ENCODE results near the gene SLC35G3. TPM values are rescaled to one million over a fixed set of nuclear protein-coding genes. Genes with fewer than 3 reads are reported as not detected.
"Not testable (repeated sequence)": the region's sequence is repeated elsewhere in the genome, so short reads cannot be mapped to it uniquely, and the experiment has no call there.

The SLC35G3 gene
- not detected for total RNA-seq

DNA sequence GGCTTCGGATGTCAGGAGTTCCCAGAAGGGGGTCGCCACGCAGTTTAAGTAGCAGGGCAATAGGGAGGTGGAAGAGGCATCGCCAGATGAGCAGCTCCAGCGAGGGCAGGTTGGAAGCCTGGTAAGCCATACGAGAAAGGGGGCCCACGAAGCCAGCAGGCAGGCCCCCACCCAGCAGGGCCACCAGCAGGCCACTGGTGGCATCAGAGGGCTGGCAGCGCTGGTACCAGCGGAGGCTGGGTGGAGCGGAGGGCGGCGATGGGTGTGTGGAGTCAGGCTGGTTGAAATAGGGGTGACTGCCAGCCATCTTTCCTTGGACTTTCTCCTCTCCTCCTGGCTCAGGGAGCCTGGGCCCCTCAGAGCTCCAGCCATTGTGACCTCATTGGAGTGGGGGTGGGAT is at the start of gene SLC35G3:
Gene SLC35G3 (minus strand): TSS at position 393 of the 400 bp plus-strand sequence. CDS start 86 bp downstream, at position 307.
- DNase-seq; POLR2A ChIA-PET; ATAC-seq (ENCODE audit: low read depth); H3K27me3 Mint-ChIP-seq; H3K9me3 Mint-ChIP-seq: not testable (repeated sequence)
- peaks cover 14% of the 10 kb centered on the region for H3K36me3 Mint-ChIP-seq
- H3K4me3 Mint-ChIP-seq: peak within 1 kb of the TSS; percentile 55
- H3K4me1 Mint-ChIP-seq: peaks cover 21% of the 10 kb centered on the region
- H3K27ac Mint-ChIP-seq: peak within 1 kb of the TSS; percentile 85

DNA sequence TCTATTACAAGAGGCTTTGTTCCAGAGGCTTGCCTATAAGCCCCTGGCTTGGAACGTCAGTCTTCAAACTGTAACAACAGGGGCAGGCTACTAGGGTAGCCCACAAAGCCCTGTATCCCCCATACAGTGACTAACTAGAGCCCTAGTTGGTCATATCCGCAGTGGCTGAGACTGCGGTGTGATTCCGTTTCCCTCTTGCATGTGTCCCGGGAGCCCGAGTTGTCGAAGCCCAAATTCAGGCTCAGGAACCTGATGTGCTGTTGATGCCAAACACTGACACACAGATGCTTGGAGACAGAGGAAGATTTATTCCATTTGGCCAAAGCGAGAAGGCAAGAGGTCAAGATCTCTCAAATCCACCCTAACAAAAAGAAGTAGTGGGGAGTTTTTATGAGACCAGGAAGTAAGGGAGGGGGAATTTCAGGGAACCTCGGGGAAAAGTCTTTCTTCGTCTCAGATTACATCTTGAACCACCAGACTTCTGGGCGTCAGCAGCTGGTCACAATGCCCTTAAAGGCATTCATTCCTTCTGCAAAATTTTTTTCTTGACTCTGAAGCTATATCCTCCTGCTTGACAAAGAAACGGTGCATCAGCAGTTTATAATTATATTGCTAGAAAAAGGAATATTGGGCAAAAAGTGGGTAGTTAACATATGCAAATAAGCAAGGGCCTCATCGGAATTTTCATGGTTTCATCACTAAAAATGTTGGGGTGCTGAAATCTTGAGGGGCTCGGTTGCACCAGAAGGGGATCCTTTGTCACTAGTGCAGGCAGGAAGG is 49.6 kb upstream of the SLC35G3 start:
- ATAC-seq (ENCODE audit: low read depth): peak; percentile 21
- peak; percentile 61 for DNase-seq
- Mint-ChIP-seq H3K27me3 (no peaks in the 10 kb centered on the region), H3K4me1 (peaks cover 48% of the 10 kb centered on the region), H3K36me3 (peaks cover 66% of the 10 kb centered on the region), H3K4me3 (peak overlapping the region; percentile 99), H3K9me3 (no peaks in the 10 kb centered on the region), H3K27ac (peak overlapping the region; percentile 98)
- POLR2A ChIA-PET: interaction anchor here (0.6 to 10.5 kb wide), 25 partner anchors 8 to 565 kb away, joined by 3 to 296 read pairs (median 6); partner anchors contain the start of genes PEX12, SLFN12L and TAF15

DNA sequence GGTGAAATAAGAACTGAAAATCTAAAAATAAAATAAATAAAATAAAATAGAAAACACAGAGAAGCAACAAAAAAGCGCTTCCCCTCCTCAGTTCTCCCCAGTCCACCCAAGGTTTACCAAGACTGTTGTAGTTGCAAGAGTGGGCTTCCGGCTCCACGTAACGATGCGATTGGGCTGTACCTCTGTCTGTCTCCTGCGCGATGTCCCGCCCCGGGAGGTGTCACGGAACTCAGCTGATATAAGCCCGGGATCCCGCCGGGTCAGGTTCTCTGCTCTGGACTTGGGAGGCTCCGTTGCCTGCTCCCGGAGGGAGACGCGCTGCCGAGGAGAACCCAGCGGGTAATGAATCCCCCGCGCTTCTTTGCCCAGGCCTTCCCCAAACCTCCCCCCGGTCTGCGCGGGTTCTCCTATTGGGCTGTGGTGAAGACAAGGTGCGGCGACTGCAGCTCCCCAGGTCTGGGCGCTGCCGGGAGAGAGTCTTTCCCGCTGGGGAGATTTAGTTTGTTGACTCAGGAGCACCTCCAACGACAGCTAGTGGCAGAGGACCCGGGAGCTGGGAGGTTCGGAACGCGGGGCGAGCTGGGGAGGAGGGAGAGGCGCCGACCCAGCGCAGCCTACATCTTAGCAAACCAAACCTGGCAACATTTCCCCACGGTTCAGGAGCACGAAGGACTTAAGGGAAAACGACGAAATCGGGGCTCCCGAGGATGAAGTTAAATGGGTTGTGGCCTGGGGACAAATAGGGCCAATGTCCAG is 48.8 kb upstream of the SLC35G3 start, which contains the start of gene SLFN5:
Gene SLFN5 (plus strand): TSS at position 268 of the 756 bp plus-strand sequence. CDS start 15,619 bp downstream, outside the sequence.
- Mint-ChIP-seq H3K4me1 (peaks cover 49% of the 10 kb centered on the region), H3K36me3 (peaks cover 66% of the 10 kb centered on the region), H3K27me3 (no peaks in the 10 kb centered on the region), H3K27ac (peak within 1 kb of the TSS; percentile 98), H3K9me3 (no peaks in the 10 kb centered on the region), H3K4me3 (peak within 1 kb of the TSS; percentile 99)
- DNase-seq (peak; percentile 96), ATAC-seq (ENCODE audit: low read depth) (peak; percentile 73)
- POLR2A ChIA-PET: interaction anchor here (0.6 to 10.5 kb wide), 33 partner anchors 9 to 1303 kb away, joined by 3 to 296 read pairs (median 6); partner anchors contain the start of genes NLE1, PEX12, SLFN11 and SLFN12L

DNA sequence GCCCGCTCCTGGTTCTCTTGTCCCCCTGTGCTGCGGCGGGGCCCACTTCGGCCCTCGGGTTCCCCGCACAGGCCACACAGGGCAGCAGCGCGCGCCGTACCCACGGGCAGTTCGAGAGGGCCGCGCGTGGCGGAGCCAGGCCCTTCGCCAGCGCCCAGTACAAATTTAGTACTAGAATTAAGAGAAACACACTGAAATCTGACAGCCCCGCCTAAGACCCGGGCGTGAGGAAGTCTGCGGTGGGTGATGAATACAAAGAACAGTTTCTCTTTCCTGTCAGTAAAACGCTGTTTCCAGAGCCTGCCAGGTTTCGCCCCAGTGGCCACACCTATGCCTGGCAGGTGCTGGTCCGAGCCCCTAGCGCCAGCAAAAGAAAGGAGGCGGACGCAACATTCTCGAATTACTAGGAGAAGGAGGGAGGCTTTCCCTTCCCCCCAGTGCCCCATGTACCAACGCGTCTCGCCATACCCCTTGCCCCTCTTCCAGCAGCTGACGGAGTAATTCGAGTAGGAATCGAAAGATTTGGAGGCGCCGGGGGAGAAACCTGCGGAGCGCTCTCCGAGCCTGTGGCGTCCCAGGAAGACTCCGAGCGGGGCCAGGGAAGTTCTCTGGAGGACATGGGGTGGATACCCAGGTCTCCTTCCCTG is 48.1 kb upstream of the SLC35G3 start:
- peaks cover 66% of the 10 kb centered on the region for H3K36me3 Mint-ChIP-seq
- no peaks in the 10 kb centered on the region for H3K9me3 Mint-ChIP-seq
- ATAC-seq (ENCODE audit: low read depth) (peak; percentile 61), DNase-seq (peak; percentile 81)
- POLR2A ChIA-PET: interaction anchor here (0.6 to 10.5 kb wide), 37 partner anchors 8 to 1304 kb away, joined by 3 to 296 read pairs (median 6); partner anchors contain the start of genes NLE1, PEX12, SLFN11 and SLFN12L
- peak overlapping the region; percentile 98 for H3K27ac Mint-ChIP-seq
- H3K4me1 Mint-ChIP-seq: peaks cover 48% of the 10 kb centered on the region
- peak overlapping the region; percentile 99 for H3K4me3 Mint-ChIP-seq
- H3K27me3 Mint-ChIP-seq: no peaks in the 10 kb centered on the region

DNA sequence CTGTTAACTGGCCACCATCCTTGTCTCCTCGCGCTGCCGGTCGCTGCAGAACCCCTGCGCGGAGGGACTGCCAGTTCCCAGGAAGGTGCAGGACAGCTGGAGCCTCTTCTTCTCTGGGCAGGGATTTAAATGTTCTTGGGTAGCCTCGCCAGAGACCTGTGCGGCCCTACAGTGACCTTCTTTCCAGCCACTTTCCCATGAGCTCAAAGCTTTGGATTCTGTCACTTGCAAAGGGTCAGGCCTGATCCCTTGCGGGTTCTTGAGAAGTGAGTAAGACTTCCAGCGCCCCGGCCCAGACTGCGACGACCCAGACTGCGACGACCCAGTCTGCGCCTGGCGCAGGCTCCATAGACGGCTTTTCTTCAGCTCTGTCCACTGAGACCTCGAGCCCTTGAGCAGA is 47.3 kb upstream of the SLC35G3 start:
- Mint-ChIP-seq H3K27me3 (no peaks in the 10 kb centered on the region), H3K27ac (peak overlapping the region; percentile 98), H3K9me3 (no peaks in the 10 kb centered on the region), H3K4me3 (peak overlapping the region; percentile 99), H3K36me3 (peaks cover 62% of the 10 kb centered on the region), H3K4me1 (peaks cover 48% of the 10 kb centered on the region)
- POLR2A ChIA-PET: interaction anchor here (0.7 to 10.5 kb wide), 17 partner anchors 9 to 345 kb away, joined by 3 to 296 read pairs (median 3); partner anchors contain the start of genes AP2B1, NLE1 and SLFN12L
- ATAC-seq (ENCODE audit: low read depth) (no peak), DNase-seq (peak; percentile 54)

DNA sequence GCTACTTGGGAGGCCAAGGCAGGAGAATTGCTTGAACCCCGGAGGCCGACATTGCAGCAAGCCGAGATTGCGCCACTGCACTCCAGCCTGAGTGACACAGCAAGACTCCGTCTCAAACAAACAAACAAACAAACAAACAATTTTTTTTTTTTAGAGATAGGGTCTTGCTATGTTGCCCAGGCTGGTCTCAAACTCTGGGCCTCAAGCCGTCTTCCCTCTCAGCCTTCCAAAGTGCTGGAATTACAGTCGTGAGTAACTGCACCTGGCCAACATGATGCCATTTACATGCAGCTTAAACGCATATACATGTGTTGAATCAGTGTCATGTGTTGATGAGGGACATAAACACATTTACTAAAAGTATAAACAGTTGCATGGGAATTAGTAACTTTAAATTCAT is 46.7 kb upstream of the SLC35G3 start:
- ATAC-seq (ENCODE audit: low read depth) (no peak), DNase-seq (no peak)
- H3K27me3 Mint-ChIP-seq: no peaks in the 10 kb centered on the region
- peak overlapping the region; percentile 99 for H3K4me3 Mint-ChIP-seq
- peak overlapping the region; percentile 98 for H3K27ac Mint-ChIP-seq
- H3K4me1 Mint-ChIP-seq: peaks cover 52% of the 10 kb centered on the region
- no peaks in the 10 kb centered on the region for H3K9me3 Mint-ChIP-seq
- POLR2A ChIA-PET: interaction anchor here (0.7 to 10.5 kb wide), 22 partner anchors 8 to 568 kb away, joined by 3 to 296 read pairs (median 3); partner anchors contain the start of genes AP2B1, NLE1, PEX12 and SLFN12L
- peaks cover 61% of the 10 kb centered on the region for H3K36me3 Mint-ChIP-seq

DNA sequence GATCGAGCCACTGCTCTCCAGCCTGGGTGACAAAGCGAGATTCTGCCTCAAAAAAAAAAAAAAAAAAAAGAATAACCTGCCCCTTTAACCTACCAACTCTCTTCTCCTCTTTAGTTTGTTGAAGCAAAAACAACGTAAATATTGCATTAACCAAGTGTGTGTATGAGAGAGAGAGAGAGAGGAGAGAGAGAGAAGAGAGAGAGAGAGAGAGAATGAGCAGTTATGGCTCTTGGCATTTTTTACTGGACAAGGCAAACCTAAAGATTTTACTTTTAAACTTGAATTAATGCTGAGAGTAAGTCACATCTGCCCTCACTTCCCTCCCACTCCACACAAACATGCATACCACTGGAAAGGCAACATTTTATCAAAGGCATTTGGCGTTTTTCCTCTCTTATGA is 45.6 kb upstream of the SLC35G3 start:
- no peak for DNase-seq
- H3K36me3 Mint-ChIP-seq: peaks cover 58% of the 10 kb centered on the region
- peaks cover 54% of the 10 kb centered on the region for H3K4me1 Mint-ChIP-seq
- POLR2A ChIA-PET: interaction anchor here (0.6 to 10.5 kb wide), 15 partner anchors 17 to 569 kb away, joined by 3 to 296 read pairs (median 4); partner anchors contain the start of genes NLE1, PEX12, SLFN12L and TAF15
- peak overlapping the region; percentile 98 for H3K27ac Mint-ChIP-seq
- H3K27me3 Mint-ChIP-seq: no peaks in the 10 kb centered on the region
- peak overlapping the region; percentile 99 for H3K4me3 Mint-ChIP-seq
- no peaks in the 10 kb centered on the region for H3K9me3 Mint-ChIP-seq
- no peak for ATAC-seq (ENCODE audit: low read depth)

DNA sequence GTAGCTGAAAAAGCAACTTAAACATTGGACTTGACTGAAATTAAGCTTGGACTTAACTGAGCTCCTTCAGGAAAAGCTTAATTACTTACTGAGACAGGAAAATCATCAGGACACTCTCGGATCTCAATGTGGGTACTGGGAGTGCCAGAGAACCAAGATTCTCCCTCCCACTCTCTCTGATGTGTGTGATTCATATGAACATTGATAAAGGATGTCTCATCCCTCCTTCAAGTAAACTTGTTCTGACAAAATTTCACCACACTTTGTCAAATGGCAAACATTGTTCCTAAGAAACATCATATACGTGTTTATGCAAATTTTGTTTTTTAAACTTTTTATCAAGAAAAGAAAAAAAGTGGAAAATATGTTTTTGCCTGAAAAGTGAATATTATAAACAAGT is 44.6 kb upstream of the SLC35G3 start:
- no peaks in the 10 kb centered on the region for H3K9me3 Mint-ChIP-seq
- H3K27me3 Mint-ChIP-seq: no peaks in the 10 kb centered on the region
- peaks cover 52% of the 10 kb centered on the region for H3K36me3 Mint-ChIP-seq
- DNase-seq: no peak
- no peak for ATAC-seq (ENCODE audit: low read depth)
- peak overlapping the region; percentile 99 for H3K4me3 Mint-ChIP-seq
- peaks cover 53% of the 10 kb centered on the region for H3K4me1 Mint-ChIP-seq
- POLR2A ChIA-PET: interaction anchor here (0.6 to 10.5 kb wide), 6 partner anchors 16 to 298 kb away, joined by 3 to 296 read pairs (median 88); partner anchors contain the start of gene SLFN12L
- H3K27ac Mint-ChIP-seq: peak overlapping the region; percentile 98

DNA sequence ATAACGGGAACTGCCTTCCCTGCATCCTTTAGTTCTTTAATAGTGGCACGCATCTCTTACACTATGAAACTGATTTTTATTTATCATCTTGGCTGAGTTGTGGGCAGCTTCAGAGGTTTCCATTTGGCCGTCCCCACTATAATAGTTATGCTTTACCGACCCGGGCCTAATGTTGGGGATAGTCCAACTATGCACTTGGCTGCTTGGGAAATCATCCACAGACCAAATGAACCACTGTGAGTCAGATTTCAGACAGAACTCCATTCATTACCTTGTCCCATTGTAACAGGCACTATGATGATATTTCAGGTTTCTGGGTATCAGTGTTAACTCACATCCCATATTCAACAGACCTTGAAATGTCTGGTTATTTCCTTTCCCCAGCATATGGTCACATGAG is 42.6 kb upstream of the SLC35G3 start:
- H3K36me3 Mint-ChIP-seq: peaks cover 45% of the 10 kb centered on the region
- peaks cover 54% of the 10 kb centered on the region for H3K4me1 Mint-ChIP-seq
- ATAC-seq (ENCODE audit: low read depth) (no peak), DNase-seq (no peak)
- H3K27me3 Mint-ChIP-seq: no peaks in the 10 kb centered on the region
- no peaks in the 10 kb centered on the region for H3K9me3 Mint-ChIP-seq
- H3K4me3 Mint-ChIP-seq: no peak overlapping the region
- no peak overlapping the region for H3K27ac Mint-ChIP-seq
- POLR2A ChIA-PET: interaction anchor here (1.1 to 10.5 kb wide), 4 partner anchors 14 to 300 kb away, joined by 3 to 296 read pairs (median 176); partner anchors contain the start of genes NLE1 and SLFN12L

DNA sequence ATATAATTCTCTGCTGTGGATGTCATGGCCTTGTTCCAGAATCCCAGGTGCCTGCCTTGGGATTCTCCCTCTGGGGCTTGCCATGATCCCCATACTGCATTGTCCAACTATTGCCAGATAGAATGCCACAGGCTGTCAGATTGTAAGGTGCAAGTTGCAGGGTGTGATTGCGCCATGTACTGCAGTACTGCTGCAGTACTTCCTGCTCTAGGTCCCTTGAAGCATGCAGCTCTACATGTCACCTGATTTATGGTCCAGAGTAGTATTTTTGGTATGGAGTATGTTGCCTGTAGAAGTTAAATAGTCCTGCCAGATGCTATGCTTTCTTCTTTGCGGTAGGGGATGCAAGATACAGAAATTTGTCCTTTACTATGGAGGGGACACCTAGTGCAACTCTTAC is 41.7 kb upstream of the SLC35G3 start:
- peaks cover 1% of the 10 kb centered on the region for H3K9me3 Mint-ChIP-seq
- peak overlapping the region; percentile 5 for H3K4me3 Mint-ChIP-seq
- H3K4me1 Mint-ChIP-seq: peaks cover 55% of the 10 kb centered on the region
- peak overlapping the region; percentile 56 for H3K27ac Mint-ChIP-seq
- peaks cover 44% of the 10 kb centered on the region for H3K36me3 Mint-ChIP-seq
- ATAC-seq (ENCODE audit: low read depth): peak; percentile 73
- DNase-seq: no peak
- no peaks in the 10 kb centered on the region for H3K27me3 Mint-ChIP-seq
- POLR2A ChIA-PET: interaction anchor here (0.9 to 10.5 kb wide), 5 partner anchors 8 to 65 kb away, joined by 3 to 179 read pairs (median 4); no protein-coding TSS in a partner anchor

DNA sequence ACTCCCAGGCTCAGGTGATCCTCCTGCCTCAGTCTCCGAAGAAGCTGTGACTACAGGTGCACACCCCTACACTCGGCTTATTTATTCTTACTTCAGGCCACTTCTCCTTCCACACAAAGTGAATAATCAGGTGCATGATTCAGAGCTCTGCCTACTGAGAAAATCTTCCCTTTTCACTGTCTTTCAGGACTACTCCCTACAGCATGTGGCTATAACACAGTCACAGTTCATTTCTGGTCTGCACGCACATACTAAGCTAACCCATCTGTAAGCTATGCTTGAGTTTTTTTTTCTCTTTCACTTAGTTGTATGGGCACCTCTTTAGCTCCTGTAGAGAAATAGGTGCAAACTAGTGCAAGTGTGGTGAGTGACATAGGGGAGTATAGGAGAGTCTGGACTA is 41.1 kb upstream of the SLC35G3 start:
- Mint-ChIP-seq H3K36me3 (peaks cover 50% of the 10 kb centered on the region), H3K4me3 (peak overlapping the region; percentile 5), H3K27ac (peak overlapping the region; percentile 56), H3K27me3 (no peaks in the 10 kb centered on the region), H3K4me1 (peaks cover 57% of the 10 kb centered on the region), H3K9me3 (peaks cover 6% of the 10 kb centered on the region)
- POLR2A ChIA-PET: interaction anchor here (0.9 to 10.5 kb wide), 5 partner anchors 8 to 64 kb away, joined by 3 to 179 read pairs (median 4); no protein-coding TSS in a partner anchor
- DNase-seq (no peak), ATAC-seq (ENCODE audit: low read depth) (peak; percentile 8)

DNA sequence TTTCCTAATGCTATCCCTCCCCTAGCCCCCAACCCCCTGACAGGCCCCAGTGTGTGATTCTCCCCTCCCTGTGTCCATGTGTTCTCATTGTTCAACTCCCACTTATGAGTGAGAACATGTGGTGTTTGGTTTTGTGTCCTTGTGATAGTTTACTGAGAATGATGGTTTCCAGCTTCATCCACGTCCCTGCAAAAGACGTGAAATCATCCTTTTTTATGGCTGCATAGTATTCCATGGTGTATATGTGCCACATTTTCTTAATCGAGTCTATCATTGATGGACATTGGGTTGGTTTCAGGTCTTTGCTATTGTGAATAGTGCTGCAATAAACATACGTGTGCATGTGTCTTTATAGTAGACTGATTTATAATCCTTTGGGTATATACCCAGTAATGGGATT is 40.1 kb upstream of the SLC35G3 start:
- POLR2A ChIA-PET: interaction anchor here (0.6 to 3.1 kb wide), 3 partner anchors 8 to 204 kb away, joined by 4 to 27 read pairs (median 6); partner anchors contain the start of gene SLFN5
- not testable (repeated sequence) for ATAC-seq (ENCODE audit: low read depth); H3K4me3 Mint-ChIP-seq; H3K27me3 Mint-ChIP-seq; DNase-seq
- Mint-ChIP-seq H3K36me3 (peaks cover 51% of the 10 kb centered on the region), H3K27ac (peak overlapping the region; percentile 26), H3K4me1 (peaks cover 57% of the 10 kb centered on the region), H3K9me3 (peaks cover 12% of the 10 kb centered on the region)

All from activated naive CD8-positive, alpha-beta T cell treated with anti-CD3 and anti-CD28 coated beads, Interleukin-2, amount 10 ng/mL, durations not matched to agents 7 days and 5 days (primary cell).